HEK293 (cell line): ENCODE data around the gene SNX15.
A peak's percentile ranks its signal among the peaks of the same experiment; 100 is the strongest.

ENCODE experiments used
- CTCF ChIA-PET: fragments of 350-600 bp; formaldehyde crosslinking; extraction: SDS; loops from one replicate; lab custom pipeline; 2021; ENCODE audit warnings: antibody characterized with exemption; lab: Yijun Ruan, JAX
- POLR2A ChIA-PET: fragments of 300-600 bp; formaldehyde crosslinking; extraction: SDS; loops from one replicate; lab custom pipeline; 2020; ENCODE audit warnings: antibody characterized with exemption, inconsistent platforms; lab: Yijun Ruan, JAX
- H3K27ac ChIP-seq: fragments of 200-500 bp; sonication (Bioruptor generic); 2 replicates; pipeline ENCODE4 v1.5.1; 2014; ENCODE audit warnings: low read depth, low read length, control low read depth, inconsistent platforms; ENCODE audit errors: extremely low read depth
- H3K36me3 ChIP-seq, 2 experiments: fragments of 200-500 bp in 1 of 2; sonication (Bioruptor generic) in 1 of 2; 1 replicate in 1 of 2; 2 replicates in 1 of 2; pipeline ENCODE4 v1.5.1; 2014 to 2017; ENCODE audit warnings: inconsistent platforms in 2 of 2, low read length in 2 of 2; ENCODE audit not compliant: control insufficient read depth in 2 of 2, insufficient read depth in 1 of 2
- H3K4me1 ChIP-seq: fragments of 200-500 bp; sonication (Bioruptor generic); 2 replicates; pipeline ENCODE4 v1.5.1; 2014; ENCODE audit warnings: mild to moderate bottlenecking, low read length, inconsistent platforms; ENCODE audit not compliant: control insufficient read depth, insufficient read depth
- H3K4me3 ChIP-seq: 2 replicates; pipeline ENCODE4 v1.5.1; 2011; ENCODE audit warnings: low read depth, mild to moderate bottlenecking, control low read depth, low read length, moderate library complexity
- H3K9me3 ChIP-seq: fragments of 200-500 bp; sonication (Bioruptor generic); 2 replicates; pipeline ENCODE4 v1.5.1; 2014; ENCODE audit warnings: low read depth, low read length, inconsistent platforms; ENCODE audit not compliant: control insufficient read depth, insufficient read depth
- EGR2 ChIP-seq: fragments of 450-650 bp; formaldehyde crosslinking; IDR thresholded peaks from 2 replicates; pipeline ENCODE4 v1.5.1; 2016; ENCODE audit warnings: low read depth, missing biosample characterization, missing genetic modification characterization
- GLIS2 ChIP-seq: fragments of 450-650 bp; formaldehyde crosslinking; IDR thresholded peaks from 2 replicates; pipeline ENCODE4 v1.5.1; 2016; ENCODE audit warnings: missing biosample characterization, missing genetic modification characterization
- KLF1 ChIP-seq: fragments of 450-650 bp; formaldehyde crosslinking; IDR thresholded peaks from 2 replicates; pipeline ENCODE4 v1.5.1; 2016; ENCODE audit warnings: missing biosample characterization, missing genetic modification characterization
- KLF10 ChIP-seq: fragments of 450-650 bp; IDR thresholded peaks from 2 replicates; pipeline ENCODE4 v1.5.1; 2018; ENCODE audit warnings: missing biosample characterization, mild to moderate bottlenecking, missing genetic modification characterization
- KLF7 ChIP-seq: fragments of 450-650 bp; formaldehyde crosslinking; IDR thresholded peaks from 2 replicates; pipeline ENCODE4 v1.5.1; 2016; ENCODE audit warnings: missing biosample characterization, missing genetic modification characterization, borderline replicate concordance
- KLF9 ChIP-seq: fragments of 450-650 bp; formaldehyde crosslinking; IDR thresholded peaks from 2 replicates; pipeline ENCODE4 v1.5.1; 2016; ENCODE audit warnings: missing biosample characterization, missing genetic modification characterization, low read depth
- MEIS1 ChIP-seq: sonication (generic); formaldehyde crosslinking; IDR thresholded peaks from 2 replicates; pipeline ENCODE4 v1.8.1; 2022; ENCODE audit warnings: missing genetic modification reagents, mild to moderate bottlenecking, borderline replicate concordance
- SP2 ChIP-seq: fragments of 450-650 bp; formaldehyde crosslinking; IDR thresholded peaks from 2 replicates; pipeline ENCODE4 v1.5.1; 2016; ENCODE audit warnings: missing biosample characterization, missing genetic modification characterization
- ZBTB8A ChIP-seq: fragments of 450-650 bp; formaldehyde crosslinking; IDR thresholded peaks from 2 replicates; pipeline ENCODE4 v1.5.1; 2016; ENCODE audit warnings: missing biosample characterization, missing genetic modification characterization
- ZNF121 ChIP-seq: fragments of 450-650 bp; formaldehyde crosslinking; IDR thresholded peaks from 2 replicates; pipeline ENCODE4 v1.5.1; 2016; ENCODE audit warnings: missing biosample characterization, missing genetic modification characterization
- ZNF175 ChIP-seq: fragments of 450-650 bp; formaldehyde crosslinking; IDR thresholded peaks from 2 replicates; pipeline ENCODE4 v1.5.1; 2016; ENCODE audit warnings: missing biosample characterization, missing genetic modification characterization
- ZNF2 ChIP-seq: fragments of 450-650 bp; formaldehyde crosslinking; IDR thresholded peaks from 2 replicates; pipeline ENCODE4 v1.5.1; 2016; ENCODE audit warnings: missing biosample characterization, missing genetic modification characterization
- ZNF221 ChIP-seq: fragments of 450-650 bp; formaldehyde crosslinking; IDR thresholded peaks from 2 replicates; pipeline ENCODE4 v1.5.1; 2017; ENCODE audit warnings: missing biosample characterization, missing genetic modification characterization, borderline replicate concordance
- ZNF24 ChIP-seq: fragments of 450-650 bp; formaldehyde crosslinking; IDR thresholded peaks from 2 replicates; pipeline ENCODE4 v1.5.1; 2016; ENCODE audit warnings: missing biosample characterization, missing genetic modification characterization
- ZNF341 ChIP-seq: fragments of 450-650 bp; formaldehyde crosslinking; IDR thresholded peaks from 2 replicates; pipeline ENCODE4; 2016; ENCODE audit warnings: low read depth, missing biosample characterization, missing genetic modification characterization
- ZNF555 ChIP-seq: fragments of 450-650 bp; formaldehyde crosslinking; conservative IDR thresholded peaks from 2 replicates; pipeline ENCODE4 v1.5.1; 2017; ENCODE audit warnings: missing biosample characterization, mild to moderate bottlenecking, missing genetic modification characterization, inconsistent platforms
- ZNF561 ChIP-seq: fragments of 450-650 bp; IDR thresholded peaks from 2 replicates; pipeline ENCODE4 v1.5.1; 2018; ENCODE audit warnings: missing biosample characterization, missing genetic modification characterization, borderline replicate concordance
- ZNF664 ChIP-seq: fragments of 450-650 bp; formaldehyde crosslinking; IDR thresholded peaks from 2 replicates; pipeline ENCODE4 v1.5.1; 2016; ENCODE audit warnings: missing biosample characterization, missing genetic modification characterization
- ZNF785 ChIP-seq: fragments of 450-650 bp; formaldehyde crosslinking; IDR thresholded peaks from 2 replicates; pipeline ENCODE4 v1.5.1; 2016; ENCODE audit warnings: missing biosample characterization, missing genetic modification characterization
- ZNF792 ChIP-seq: fragments of 450-650 bp; formaldehyde crosslinking; IDR thresholded peaks from 2 replicates; pipeline ENCODE4 v1.5.1; 2016; ENCODE audit warnings: missing biosample characterization, missing genetic modification characterization
- ZNF843 ChIP-seq: fragments of 450-650 bp; formaldehyde crosslinking; IDR thresholded peaks from 2 replicates; pipeline ENCODE4 v1.5.1; 2016; ENCODE audit warnings: missing biosample characterization, missing genetic modification characterization
- TF ChIP-seq, protein P1 (sequence below): fragments of 450-650 bp; formaldehyde crosslinking; conservative IDR thresholded peaks from 2 replicates; pipeline ENCODE4 v1.5.1; 2016; ENCODE audit warnings: low read depth, missing biosample characterization, missing genetic modification characterization
- TF ChIP-seq, protein P2 (sequence below): fragments of 450-650 bp; formaldehyde crosslinking; IDR thresholded peaks from 2 replicates; pipeline ENCODE4 v1.5.1; 2016; ENCODE audit warnings: missing biosample characterization, missing genetic modification characterization
- TF ChIP-seq, protein P3 (sequence below): fragments of 450-650 bp; IDR thresholded peaks from 2 replicates; pipeline ENCODE4 v1.5.1; 2018; ENCODE audit warnings: missing biosample characterization, missing genetic modification characterization
- TF ChIP-seq, protein P4 (sequence below): fragments of 450-650 bp; formaldehyde crosslinking; IDR thresholded peaks from 2 replicates; pipeline ENCODE4 v1.5.1; 2016; ENCODE audit warnings: missing biosample characterization, missing genetic modification characterization
- TF ChIP-seq, protein P5 (sequence below): fragments of 450-650 bp; formaldehyde crosslinking; IDR thresholded peaks from 2 replicates; pipeline ENCODE4 v1.5.1; 2016; ENCODE audit warnings: missing biosample characterization, missing genetic modification characterization

The SNX15 gene

DNA sequence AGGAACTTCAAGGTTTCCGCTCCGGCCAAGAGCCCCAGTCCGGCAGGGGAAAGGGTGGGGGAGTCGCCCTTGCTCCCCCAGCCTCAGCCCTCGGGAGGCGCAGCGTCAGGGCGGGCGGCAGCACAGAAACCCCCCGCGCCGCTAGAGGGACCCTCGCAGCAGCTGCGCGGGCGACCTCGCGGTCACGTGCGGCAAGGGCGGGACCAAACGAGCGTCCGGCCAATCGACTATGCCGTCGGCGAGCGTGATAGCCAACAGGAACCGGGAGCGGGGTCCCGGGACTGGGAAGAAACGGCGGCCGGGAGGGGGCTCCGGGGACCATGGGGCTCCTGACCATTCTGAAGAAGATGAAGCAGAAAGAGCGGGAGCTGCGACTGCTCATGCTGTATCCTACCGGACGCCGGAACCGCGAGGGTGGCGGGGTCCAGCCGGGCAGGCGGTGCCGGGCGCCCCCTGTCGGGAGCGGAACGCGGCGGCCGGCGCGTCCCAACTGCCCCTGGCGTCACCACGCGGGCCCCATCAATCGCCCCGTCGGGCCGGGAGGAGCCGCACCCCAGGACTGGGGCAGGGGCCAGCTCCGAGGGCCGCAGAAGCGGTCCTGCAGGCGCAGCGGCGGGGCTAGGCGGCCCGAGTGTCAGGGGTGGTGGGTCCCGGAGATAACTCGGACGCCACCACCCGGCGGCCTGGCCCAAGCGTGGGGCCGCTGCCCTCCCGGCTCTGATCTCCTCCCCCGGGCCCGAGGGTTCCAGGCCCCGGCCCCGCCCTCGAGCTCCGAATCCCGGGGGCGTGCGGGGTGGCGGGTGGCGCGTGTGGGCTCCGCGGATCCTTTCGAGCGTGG is 13.1 kb upstream of the SNX15 start, which contains the start of gene ARL2 (continued):
- TF ChIP-seq, protein P1, sequence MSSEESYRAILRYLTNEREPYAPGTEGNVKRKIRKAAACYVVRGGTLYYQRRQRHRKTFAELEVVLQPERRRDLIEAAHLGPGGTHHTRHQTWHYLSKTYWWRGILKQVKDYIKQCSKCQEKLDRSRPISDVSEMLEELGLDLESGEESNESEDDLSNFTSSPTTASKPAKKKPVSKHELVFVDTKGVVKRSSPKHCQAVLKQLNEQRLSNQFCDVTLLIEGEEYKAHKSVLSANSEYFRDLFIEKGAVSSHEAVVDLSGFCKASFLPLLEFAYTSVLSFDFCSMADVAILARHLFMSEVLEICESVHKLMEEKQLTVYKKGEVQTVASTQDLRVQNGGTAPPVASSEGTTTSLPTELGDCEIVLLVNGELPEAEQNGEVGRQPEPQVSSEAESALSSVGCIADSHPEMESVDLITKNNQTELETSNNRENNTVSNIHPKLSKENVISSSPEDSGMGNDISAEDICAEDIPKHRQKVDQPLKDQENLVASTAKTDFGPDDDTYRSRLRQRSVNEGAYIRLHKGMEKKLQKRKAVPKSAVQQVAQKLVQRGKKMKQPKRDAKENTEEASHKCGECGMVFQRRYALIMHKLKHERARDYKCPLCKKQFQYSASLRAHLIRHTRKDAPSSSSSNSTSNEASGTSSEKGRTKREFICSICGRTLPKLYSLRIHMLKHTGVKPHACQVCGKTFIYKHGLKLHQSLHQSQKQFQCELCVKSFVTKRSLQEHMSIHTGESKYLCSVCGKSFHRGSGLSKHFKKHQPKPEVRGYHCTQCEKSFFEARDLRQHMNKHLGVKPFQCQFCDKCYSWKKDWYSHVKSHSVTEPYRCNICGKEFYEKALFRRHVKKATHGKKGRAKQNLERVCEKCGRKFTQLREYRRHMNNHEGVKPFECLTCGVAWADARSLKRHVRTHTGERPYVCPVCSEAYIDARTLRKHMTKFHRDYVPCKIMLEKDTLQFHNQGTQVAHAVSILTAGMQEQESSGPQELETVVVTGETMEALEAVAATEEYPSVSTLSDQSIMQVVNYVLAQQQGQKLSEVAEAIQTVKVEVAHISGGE (tag by site-specific recombination): 0 out of 2 replicates have a peak, but pooled peaks have one; percentile 11
- TF ChIP-seq, protein P2, sequence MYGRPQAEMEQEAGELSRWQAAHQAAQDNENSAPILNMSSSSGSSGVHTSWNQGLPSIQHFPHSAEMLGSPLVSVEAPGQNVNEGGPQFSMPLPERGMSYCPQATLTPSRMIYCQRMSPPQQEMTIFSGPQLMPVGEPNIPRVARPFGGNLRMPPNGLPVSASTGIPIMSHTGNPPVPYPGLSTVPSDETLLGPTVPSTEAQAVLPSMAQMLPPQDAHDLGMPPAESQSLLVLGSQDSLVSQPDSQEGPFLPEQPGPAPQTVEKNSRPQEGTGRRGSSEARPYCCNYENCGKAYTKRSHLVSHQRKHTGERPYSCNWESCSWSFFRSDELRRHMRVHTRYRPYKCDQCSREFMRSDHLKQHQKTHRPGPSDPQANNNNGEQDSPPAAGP (tag by site-specific recombination): peak; percentile 79
- TF ChIP-seq SP2 (tag by site-specific recombination): peak; percentile 76
- peak; percentile 49; the same call in 1 of the 2 replicates for TF ChIP-seq ZNF843 (tag by site-specific recombination)
- TF ChIP-seq ZNF2 (tag by site-specific recombination): peak; percentile 98
- TF ChIP-seq ZNF561 (tag by site-specific recombination): peak; percentile 54; the same call in 1 of the 2 replicates
- TF ChIP-seq, protein P3, sequence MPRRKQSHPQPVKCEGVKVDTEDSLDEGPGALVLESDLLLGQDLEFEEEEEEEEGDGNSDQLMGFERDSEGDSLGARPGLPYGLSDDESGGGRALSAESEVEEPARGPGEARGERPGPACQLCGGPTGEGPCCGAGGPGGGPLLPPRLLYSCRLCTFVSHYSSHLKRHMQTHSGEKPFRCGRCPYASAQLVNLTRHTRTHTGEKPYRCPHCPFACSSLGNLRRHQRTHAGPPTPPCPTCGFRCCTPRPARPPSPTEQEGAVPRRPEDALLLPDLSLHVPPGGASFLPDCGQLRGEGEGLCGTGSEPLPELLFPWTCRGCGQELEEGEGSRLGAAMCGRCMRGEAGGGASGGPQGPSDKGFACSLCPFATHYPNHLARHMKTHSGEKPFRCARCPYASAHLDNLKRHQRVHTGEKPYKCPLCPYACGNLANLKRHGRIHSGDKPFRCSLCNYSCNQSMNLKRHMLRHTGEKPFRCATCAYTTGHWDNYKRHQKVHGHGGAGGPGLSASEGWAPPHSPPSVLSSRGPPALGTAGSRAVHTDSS (tag by site-specific recombination): peak; percentile 51
- no peak for TF ChIP-seq ZNF555
- 0 out of 2 replicates have a peak, but pooled peaks have one; percentile 54 for TF ChIP-seq ZNF24 (tag by site-specific recombination)
- TF ChIP-seq KLF7 (tag by site-specific recombination): 0 out of 2 replicates have a peak, but pooled peaks have one; percentile 8
- TF ChIP-seq EGR2 (tag by site-specific recombination): peak; percentile 84
- TF ChIP-seq KLF10 (tag by site-specific recombination): no peak
- no peak for TF ChIP-seq MEIS1 (CRISPR knock-in tag)
- no peak; the same call in 1 of the 2 replicates for TF ChIP-seq KLF1 (tag by site-specific recombination)
- peak; percentile 62; the same call in 1 of the 2 replicates for TF ChIP-seq KLF9 (tag by site-specific recombination)
- TF ChIP-seq ZNF792 (tag by site-specific recombination): no peak
- TF ChIP-seq GLIS2: peak; percentile 92
- TF ChIP-seq ZNF664 (tag by site-specific recombination): no peak

DNA sequence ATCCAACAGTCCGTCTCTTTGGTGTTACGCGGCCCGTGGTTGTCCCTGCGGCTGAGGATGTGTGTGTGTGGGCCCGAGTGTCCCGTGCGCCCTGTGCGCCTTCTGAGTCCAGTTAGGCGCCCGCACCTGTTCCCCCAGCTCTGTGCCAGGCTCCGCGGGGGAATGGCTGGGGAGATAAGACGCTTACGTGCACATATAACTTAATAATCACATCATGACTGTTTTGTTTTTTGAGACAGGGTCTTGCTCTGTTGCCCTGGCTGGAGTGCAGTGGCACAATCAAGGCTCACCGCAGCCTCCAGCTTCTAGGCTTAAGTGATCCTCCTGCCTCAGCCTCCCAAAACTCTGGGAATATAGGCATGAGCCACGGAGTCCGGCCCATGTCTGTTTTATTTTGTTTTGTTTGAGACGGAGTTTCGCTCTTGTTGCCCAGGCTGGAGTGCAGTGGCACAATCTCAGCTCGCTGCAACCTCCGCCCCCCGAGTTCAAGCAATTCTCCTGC is 12.5 kb upstream of the SNX15 start:
- CTCF ChIA-PET: interaction anchor here (0.6 to 2.7 kb wide), 29 partner anchors 10 to 515 kb away, joined by 3 to 24 read pairs (median 4); partner anchors contain the start of genes BATF2, CAPN1, SAC3D1 and SNX15
- peak overlapping the region; percentile 86 for H3K27ac ChIP-seq
- TF ChIP-seq ZBTB8A (tag by site-specific recombination) (peak; percentile 79), ZNF175 (tag by site-specific recombination) (no peak), ZNF221 (no peak), ZNF121 (peak; percentile 97), ZNF785 (tag by site-specific recombination) (no peak), GLIS2 (no peak), ZNF341 (no peak)
- TF ChIP-seq, protein P4, sequence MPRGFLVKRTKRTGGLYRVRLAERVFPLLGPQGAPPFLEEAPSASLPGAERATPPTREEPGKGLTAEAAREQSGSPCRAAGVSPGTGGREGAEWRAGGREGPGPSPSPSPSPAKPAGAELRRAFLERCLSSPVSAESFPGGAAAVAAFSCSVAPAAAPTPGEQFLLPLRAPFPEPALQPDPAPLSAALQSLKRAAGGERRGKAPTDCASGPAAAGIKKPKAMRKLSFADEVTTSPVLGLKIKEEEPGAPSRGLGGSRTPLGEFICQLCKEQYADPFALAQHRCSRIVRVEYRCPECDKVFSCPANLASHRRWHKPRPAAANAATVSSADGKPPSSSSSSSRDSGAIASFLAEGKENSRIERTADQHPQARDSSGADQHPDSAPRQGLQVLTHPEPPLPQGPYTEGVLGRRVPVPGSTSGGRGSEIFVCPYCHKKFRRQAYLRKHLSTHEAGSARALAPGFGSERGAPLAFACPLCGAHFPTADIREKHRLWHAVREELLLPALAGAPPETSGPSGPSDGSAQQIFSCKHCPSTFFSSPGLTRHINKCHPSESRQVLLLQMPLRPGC (tag by site-specific recombination): no peak
- TF ChIP-seq, protein P5, sequence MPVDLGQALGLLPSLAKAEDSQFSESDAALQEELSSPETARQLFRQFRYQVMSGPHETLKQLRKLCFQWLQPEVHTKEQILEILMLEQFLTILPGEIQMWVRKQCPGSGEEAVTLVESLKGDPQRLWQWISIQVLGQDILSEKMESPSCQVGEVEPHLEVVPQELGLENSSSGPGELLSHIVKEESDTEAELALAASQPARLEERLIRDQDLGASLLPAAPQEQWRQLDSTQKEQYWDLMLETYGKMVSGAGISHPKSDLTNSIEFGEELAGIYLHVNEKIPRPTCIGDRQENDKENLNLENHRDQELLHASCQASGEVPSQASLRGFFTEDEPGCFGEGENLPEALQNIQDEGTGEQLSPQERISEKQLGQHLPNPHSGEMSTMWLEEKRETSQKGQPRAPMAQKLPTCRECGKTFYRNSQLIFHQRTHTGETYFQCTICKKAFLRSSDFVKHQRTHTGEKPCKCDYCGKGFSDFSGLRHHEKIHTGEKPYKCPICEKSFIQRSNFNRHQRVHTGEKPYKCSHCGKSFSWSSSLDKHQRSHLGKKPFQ (tag by site-specific recombination): no peak

More for the DNA sequence above, 12.5 kb upstream of the SNX15 start:
- Histone ChIP-seq H3K4me3 (peak overlapping the region; percentile 77), H3K9me3 (no peaks in the 10 kb centered on the region), H3K4me1 (no peaks in the 10 kb centered on the region), H3K36me3 (peaks cover 0 to 33% of the 10 kb centered on the region in 2 experiments; a peak in 2 of 3 replicates)
- POLR2A ChIA-PET: interaction anchor here (0.6 to 1.6 kb wide), 9 partner anchors 12 to 120 kb away, joined by 3 to 7 read pairs (median 5); partner anchors contain the start of genes FAU, MRPL49, PPP2R5B and SAC3D1
